PC-3 (cell line): ENCODE data around the gene CACNA1A.

ENCODE experiments used
- EZH2phosphoT487 ChIP-seq: fragments of 300-600 bp; sonication (generic); IDR thresholded peaks from 2 replicates; pipeline ENCODE4 v1.6.1; 2018; ENCODE audit warnings: mild to moderate bottlenecking, antibody characterized with exemption, low read length, borderline replicate concordance
- TF ChIP-seq, protein P1 (sequence below): fragments of 300-600 bp; sonication (generic); conservative IDR thresholded peaks from 2 replicates; pipeline ENCODE4 v1.5.1; 2017; ENCODE audit warnings: antibody characterized with exemption, low read depth, mild to moderate bottlenecking, low read length

DNA sequence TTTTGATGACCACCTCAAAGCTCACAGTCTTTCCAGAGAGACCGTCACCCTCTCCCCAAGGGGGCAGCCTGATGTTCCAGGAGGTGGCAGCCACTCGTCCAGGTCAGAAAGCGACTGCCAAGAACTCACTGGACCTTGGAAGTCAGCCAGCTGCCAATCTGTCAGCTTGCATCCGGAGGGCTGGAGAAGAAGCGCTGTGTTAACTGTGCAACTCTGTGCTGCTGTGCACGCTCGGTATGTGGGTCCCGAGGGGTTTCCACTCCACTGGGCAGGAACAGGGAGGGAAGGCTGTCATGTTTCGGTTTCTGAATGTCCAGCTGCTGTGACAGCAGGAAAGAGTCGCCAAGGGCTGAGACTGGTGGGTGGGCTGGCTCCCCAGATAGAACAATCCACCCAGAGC is 89.2 kb downstream of the CACNA1A start:
- TF ChIP-seq, protein P1, sequence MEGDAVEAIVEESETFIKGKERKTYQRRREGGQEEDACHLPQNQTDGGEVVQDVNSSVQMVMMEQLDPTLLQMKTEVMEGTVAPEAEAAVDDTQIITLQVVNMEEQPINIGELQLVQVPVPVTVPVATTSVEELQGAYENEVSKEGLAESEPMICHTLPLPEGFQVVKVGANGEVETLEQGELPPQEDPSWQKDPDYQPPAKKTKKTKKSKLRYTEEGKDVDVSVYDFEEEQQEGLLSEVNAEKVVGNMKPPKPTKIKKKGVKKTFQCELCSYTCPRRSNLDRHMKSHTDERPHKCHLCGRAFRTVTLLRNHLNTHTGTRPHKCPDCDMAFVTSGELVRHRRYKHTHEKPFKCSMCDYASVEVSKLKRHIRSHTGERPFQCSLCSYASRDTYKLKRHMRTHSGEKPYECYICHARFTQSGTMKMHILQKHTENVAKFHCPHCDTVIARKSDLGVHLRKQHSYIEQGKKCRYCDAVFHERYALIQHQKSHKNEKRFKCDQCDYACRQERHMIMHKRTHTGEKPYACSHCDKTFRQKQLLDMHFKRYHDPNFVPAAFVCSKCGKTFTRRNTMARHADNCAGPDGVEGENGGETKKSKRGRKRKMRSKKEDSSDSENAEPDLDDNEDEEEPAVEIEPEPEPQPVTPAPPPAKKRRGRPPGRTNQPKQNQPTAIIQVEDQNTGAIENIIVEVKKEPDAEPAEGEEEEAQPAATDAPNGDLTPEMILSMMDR: no peak
- no peak for TF ChIP-seq EZH2phosphoT487
